Adrenal gland (tissue), 12 donors: Measurements from ENCODE around the gene MACROH2A1. TPM values are rescaled to one million over a fixed set of nuclear protein-coding genes. Genes with fewer than 3 reads are reported as not detected.

ENCODE experiments used
- DNase-seq, 7 donors: peaks; one replicate each; pipeline ENCODE4 v3.0.0-alpha.2; 2019 to 2020
- H3K27ac ChIP-seq, 5 donors: fragments of 200-600 bp; sonication (generic) in 4 of 5; 1 replicate in 3 of 5; 2 replicates in 2 of 5; pipeline versions ENCODE4 v1.5.1 to v1.8.0; 2016 to 2020; ENCODE audit warnings: mild to moderate bottlenecking in 1 of 5
- H3K27me3 ChIP-seq: fragments of 200-600 bp; 2 replicates; pipeline ENCODE4 v1.8.0; 2021
- H3K36me3 ChIP-seq, 2 donors: fragments of 200-600 bp; replicated peaks in 1 of 2; 1 replicate in 1 of 2; 2 replicates in 1 of 2; pipeline versions ENCODE4 v1.5.1 to v1.8.0; 2018 to 2022
- H3K4me1 ChIP-seq, 2 donors: fragments of 200-600 bp; replicated peaks in 1 of 2; 1 replicate in 1 of 2; 2 replicates in 1 of 2; pipeline versions ENCODE4 v1.5.1 to v1.8.0; 2018 to 2021
- H3K4me3 ChIP-seq, 4 donors: fragments of 200-600 bp; sonication (generic) in 3 of 4; one replicate each; pipeline ENCODE4 v1.5.1; 2016 to 2018
- H3K9me3 ChIP-seq, 3 donors: fragments of 200-600 bp; sonication (generic) in 1 of 3; replicated peaks in 1 of 3; 1 replicate in 2 of 3; 2 replicates in 1 of 3; pipeline versions ENCODE4 v1.5.1 to v1.8.0; 2016 to 2021
- POLR2A ChIP-seq, 2 donors: fragments of 450-650 bp; IDR thresholded peaks; one replicate each; pipeline ENCODE4 v1.6.1; 2017; ENCODE audit warnings: antibody characterized with exemption in 2 of 2, mild to moderate bottlenecking in 2 of 2, moderate library complexity in 1 of 2
- WGBS, 4 donors: extraction: QIAGEN DNeasy Blood & Tissue Kit in 2 of 4; methylation state at CpG; one replicate each; pipeline versions ENCODE4 v1.1.5 to v1.1.7; 2013 to 2017; 5-methylcytosine and 5-hydroxymethylcytosine counted together
- intact Hi-C, 2 donors: fragments of 100-400 bp; cut with DNase I; formaldehyde crosslinking; loops; one replicate each; pipeline versions ENCODE4 v1.14.1 to v1.15.0; 2022 to 2023
- polyA plus RNA-seq, 3 donors: library from polyadenylated mRNA; stranded (reverse); fragments of 200-250 nt in 2 of 3; fragments of 350-450 nt in 1 of 3; fragmentation: Illumina TruSeq in 1 of 3; extraction: RNeasy Lipid Tissue Mini Kit (QIAGEN cat#74804) in 1 of 3; gene quantifications; one replicate each; pipeline ENCODE4 v1.2.3, GENCODE V29; 2013 to 2014
- total RNA-seq, 9 donors: library from RNA; depleted of rRNA in 4 of 9; stranded (reverse); fragments of >200 nt in 4 of 9; fragments of 120-200 nt in 1 of 9; fragmentation: NEBNext Ultra II Directional in 1 of 9; extraction: Animal tissue kit (Norgen Biotek cat#: 25700) in 1 of 9; gene quantifications; one replicate each; pipeline versions ENCODE4 v1.1.0 to v1.2.4, GENCODE V29; 2013 to 2023
- TF ChIP-seq, protein P1 (sequence below), 6 experiments: fragments of 450-650 bp in 4 of 6; fragments of 200-600 bp in 2 of 6; sonication (generic) in 1 of 6; IDR thresholded peaks; 1 replicate in 5 of 6; 2 replicates in 1 of 6; pipeline versions ENCODE4 v1.5.1 to v1.8.0; 2016 to 2021; ENCODE audit warnings: antibody characterized with exemption in 6 of 6, mild to moderate bottlenecking in 2 of 6, moderate library complexity in 1 of 6
- donor health status: healthy with polysubstance abuse.
- donor health status: Bipolar disorder and iron deficiency.
- donor health status: DM: yes; HTN: yes; CAD: no.
- donor health status: DM: no; HTN: no; CAD: no.
- donor health status: DM: no; HTN: no; CAD: no.
- donor health status: DM: yes; HTN: yes; CAD: no.

MACROH2A1 gene
- total and polyA plus RNA-seq, 12 donors: 77.2 to 241 (median 144) TPM

DNA sequence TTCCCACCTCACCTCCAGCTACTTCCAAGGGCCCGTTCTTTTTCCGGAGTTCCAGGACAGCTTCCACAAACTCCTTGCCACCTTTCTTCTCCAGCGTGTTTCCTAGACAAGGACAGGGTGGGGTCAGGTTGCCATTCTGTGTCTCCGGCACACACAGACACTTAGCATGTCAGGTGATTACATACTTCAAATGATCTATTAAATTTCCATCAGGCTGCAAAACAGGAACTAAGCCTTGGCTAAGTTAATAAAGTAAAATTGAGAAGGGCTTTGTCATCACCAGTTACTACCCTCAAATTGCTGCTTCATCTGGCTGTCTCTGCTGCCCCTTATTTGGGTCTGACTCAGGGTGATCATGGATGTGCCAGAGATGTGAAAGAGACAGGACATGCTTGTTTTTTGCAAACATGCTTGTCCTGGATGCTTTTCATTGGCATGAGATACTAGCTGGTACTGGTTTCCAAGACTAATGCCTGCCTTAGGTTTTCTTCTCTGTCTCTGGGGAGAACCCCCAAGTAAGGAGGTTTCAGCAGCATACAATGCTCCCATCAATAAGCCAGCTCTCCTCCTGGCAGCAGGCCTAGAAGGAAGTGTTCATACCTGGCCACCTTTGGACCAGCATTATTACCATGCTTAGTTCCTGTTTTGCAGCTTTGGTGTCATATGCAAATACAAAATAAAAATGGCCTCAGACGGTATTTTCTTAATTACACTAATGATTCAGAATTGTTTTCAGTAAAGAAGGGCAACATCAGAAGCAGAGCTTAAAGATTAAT, 52.9 kb downstream of the MACROH2A1 start:
- intact Hi-C loops: no loop called here
- Histone ChIP-seq H3K36me3 (peaks cover 0 to 58% of the 10 kb centered on the region in 2 donors), H3K9me3 (no peaks in the 10 kb centered on the region), H3K4me3 (no peak overlapping the region), H3K4me1 (no peaks in the 10 kb centered on the region), H3K27me3 (no peaks in the 10 kb centered on the region), H3K27ac (no peak overlapping the region)
- WGBS, 4 donors: 91 to 96% (median 94%) methylated on average over 5 of the region's 5 CpGs
- no peak for DNase-seq
- TF ChIP-seq POLR2A (IDR thresholded peaks at IDR 0.05): no peak
- TF ChIP-seq, protein P1, sequence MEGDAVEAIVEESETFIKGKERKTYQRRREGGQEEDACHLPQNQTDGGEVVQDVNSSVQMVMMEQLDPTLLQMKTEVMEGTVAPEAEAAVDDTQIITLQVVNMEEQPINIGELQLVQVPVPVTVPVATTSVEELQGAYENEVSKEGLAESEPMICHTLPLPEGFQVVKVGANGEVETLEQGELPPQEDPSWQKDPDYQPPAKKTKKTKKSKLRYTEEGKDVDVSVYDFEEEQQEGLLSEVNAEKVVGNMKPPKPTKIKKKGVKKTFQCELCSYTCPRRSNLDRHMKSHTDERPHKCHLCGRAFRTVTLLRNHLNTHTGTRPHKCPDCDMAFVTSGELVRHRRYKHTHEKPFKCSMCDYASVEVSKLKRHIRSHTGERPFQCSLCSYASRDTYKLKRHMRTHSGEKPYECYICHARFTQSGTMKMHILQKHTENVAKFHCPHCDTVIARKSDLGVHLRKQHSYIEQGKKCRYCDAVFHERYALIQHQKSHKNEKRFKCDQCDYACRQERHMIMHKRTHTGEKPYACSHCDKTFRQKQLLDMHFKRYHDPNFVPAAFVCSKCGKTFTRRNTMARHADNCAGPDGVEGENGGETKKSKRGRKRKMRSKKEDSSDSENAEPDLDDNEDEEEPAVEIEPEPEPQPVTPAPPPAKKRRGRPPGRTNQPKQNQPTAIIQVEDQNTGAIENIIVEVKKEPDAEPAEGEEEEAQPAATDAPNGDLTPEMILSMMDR (IDR thresholded peaks at IDR 0.05): no peak

DNA sequence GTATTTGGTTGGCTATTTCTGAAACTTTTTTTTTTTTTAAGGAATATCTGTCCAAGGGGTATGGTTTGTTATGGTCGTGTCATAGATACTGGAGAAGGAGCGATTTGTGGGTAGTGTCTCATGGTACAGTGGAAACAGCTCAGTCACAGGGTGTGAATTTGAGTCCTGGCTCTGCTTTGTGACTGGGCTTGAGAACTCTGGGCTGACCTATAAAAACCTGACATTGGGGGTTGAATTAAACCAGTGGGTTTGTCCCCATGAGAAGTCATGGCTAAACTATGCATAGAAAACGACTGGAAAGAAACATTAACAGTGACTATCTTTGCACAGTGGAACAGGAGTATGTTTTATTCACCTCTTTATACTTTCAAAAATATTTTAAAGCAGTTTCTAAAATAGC, 54.7 kb downstream of the MACROH2A1 start:
- no peak overlapping the region for H3K27ac ChIP-seq
- H3K27me3 ChIP-seq: no peaks in the 10 kb centered on the region
- H3K4me1 ChIP-seq: no peaks in the 10 kb centered on the region
- intact Hi-C loops: no loop called here
- H3K36me3 ChIP-seq: peaks cover 0 to 59% of the 10 kb centered on the region in 2 donors
- TF ChIP-seq POLR2A (IDR thresholded peaks at IDR 0.05): no peak
- TF ChIP-seq, protein P1 (IDR thresholded peaks at IDR 0.05): no peak
- H3K4me3 ChIP-seq: no peak overlapping the region
- no peaks in the 10 kb centered on the region for H3K9me3 ChIP-seq
- 85 to 92% (median 90%) methylated on average over 3 of the region's 3 CpGs for WGBS, 4 donors
- DNase-seq: no peak

DNA sequence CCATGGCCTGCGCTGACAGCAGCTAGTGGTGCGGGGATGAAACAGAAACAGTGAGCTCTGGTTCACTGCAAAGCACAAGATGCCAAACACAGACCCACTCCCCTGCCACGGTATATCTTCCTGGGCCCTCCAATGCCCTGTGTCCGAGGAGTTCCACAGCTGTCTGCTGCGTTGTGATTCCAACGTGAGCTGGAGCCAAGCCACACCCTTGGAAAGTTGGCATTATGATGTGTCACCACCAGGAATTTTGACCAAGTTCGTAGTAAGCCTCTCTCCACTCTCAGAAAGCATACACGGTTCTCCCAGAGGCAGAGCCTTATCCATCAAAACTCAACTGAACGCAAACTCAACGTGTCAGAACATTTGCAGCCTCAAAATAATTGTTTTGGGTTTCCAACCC, 55.6 kb downstream of the MACROH2A1 start:
- Histone ChIP-seq H3K9me3 (no peaks in the 10 kb centered on the region), H3K27me3 (no peaks in the 10 kb centered on the region), H3K27ac (no peak overlapping the region), H3K4me1 (no peaks in the 10 kb centered on the region), H3K4me3 (no peak overlapping the region), H3K36me3 (peaks cover 0 to 69% of the 10 kb centered on the region in 2 donors)
- intact Hi-C loops: no loop called here
- 77 to 84% (median 80%) methylated on average over 8 to 10 of the region's 10 CpGs for WGBS, 4 donors
- DNase-seq: no peak
- TF ChIP-seq, protein P1 (IDR thresholded peaks at IDR 0.05): no peak
- TF ChIP-seq POLR2A (IDR thresholded peaks at IDR 0.05): no peak

DNA sequence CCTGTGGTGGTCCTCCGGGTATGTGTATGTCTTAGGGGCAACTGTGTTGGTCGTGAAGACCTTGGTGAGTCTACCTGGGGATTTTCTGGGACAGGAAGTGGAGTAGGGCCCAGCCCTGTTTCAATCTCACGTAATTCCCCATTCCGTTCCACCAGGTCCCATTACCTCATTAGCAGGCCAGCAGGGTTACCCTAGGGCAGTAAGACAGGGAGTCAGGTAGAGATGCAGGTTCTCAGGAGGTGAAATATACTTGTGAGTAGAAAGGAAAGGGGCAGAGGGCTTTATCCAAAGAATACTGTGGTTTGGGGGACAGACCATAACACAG, 56.5 kb downstream of the MACROH2A1 start:
- Histone ChIP-seq H3K4me1 (no peaks in the 10 kb centered on the region), H3K27me3 (no peaks in the 10 kb centered on the region), H3K36me3 (peaks cover 0 to 78% of the 10 kb centered on the region in 2 donors), H3K27ac (no peak overlapping the region), H3K9me3 (no peaks in the 10 kb centered on the region), H3K4me3 (no peak overlapping the region)
- no peak for DNase-seq
- WGBS, 4 donors: 95 to 97% (median 95%) methylated on average over 4 of the region's 4 CpGs
- intact Hi-C loops: no loop called here
- TF ChIP-seq, protein P1 (IDR thresholded peaks at IDR 0.05): no peak
- no peak for TF ChIP-seq POLR2A (IDR thresholded peaks at IDR 0.05)
